ENCODE data around the gene ZFP64.

DNA sequence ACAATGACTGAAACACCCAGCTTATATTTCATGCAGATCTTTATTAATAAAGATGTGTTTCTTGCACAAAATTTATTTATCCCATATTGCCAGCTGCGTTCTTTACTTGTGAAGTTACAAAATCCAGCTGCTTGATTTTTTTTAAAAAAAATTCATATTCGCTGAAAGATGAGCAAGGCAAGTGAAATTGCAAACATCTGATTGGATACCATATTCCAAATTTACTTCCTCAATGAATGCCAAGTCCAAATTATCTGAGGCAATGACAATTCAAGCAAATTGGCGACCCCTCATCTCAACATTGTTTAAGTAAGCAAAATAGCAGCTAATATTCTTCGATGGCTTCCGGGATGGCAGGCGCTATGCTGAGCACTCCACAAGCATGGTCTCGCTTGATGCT is 37.7 kb downstream of the ZFP64 start:
- TF ChIP-seq, protein P1, sequence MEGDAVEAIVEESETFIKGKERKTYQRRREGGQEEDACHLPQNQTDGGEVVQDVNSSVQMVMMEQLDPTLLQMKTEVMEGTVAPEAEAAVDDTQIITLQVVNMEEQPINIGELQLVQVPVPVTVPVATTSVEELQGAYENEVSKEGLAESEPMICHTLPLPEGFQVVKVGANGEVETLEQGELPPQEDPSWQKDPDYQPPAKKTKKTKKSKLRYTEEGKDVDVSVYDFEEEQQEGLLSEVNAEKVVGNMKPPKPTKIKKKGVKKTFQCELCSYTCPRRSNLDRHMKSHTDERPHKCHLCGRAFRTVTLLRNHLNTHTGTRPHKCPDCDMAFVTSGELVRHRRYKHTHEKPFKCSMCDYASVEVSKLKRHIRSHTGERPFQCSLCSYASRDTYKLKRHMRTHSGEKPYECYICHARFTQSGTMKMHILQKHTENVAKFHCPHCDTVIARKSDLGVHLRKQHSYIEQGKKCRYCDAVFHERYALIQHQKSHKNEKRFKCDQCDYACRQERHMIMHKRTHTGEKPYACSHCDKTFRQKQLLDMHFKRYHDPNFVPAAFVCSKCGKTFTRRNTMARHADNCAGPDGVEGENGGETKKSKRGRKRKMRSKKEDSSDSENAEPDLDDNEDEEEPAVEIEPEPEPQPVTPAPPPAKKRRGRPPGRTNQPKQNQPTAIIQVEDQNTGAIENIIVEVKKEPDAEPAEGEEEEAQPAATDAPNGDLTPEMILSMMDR (IDR thresholded peaks at IDR 0.05 in 8 of 11, conservative IDR thresholded peaks at IDR 0.05 in 3 of 11), result no peak
- no peak for TF ChIP-seq POLR2A (IDR thresholded peaks at IDR 0.05)
